ENCODE data around the gene GPR84.

GPR84 gene

GRCh38 chr12:54377797-54378515, 13.7 kb upstream of the GPR84 start:
- intact Hi-C loops (cut with DNase I): no loop called here

GRCh38 chr12:54377007-54377406, 12.7 kb upstream of the GPR84 start:
- intact Hi-C loops (cut with DNase I): no loop called here
- DNase-seq: no peak

More at GRCh38 chr12:54377797-54378515, 13.7 kb upstream of the GPR84 start:
- DNase-seq: no peak

- peak in 1 of 42 donors; percentile 20 for DNase-seq
- intact Hi-C loops (cut with DNase I): no loop called here
Observed at GRCh38 chr12:54376596-54376995, 12.3 kb upstream of the GPR84 start.

GRCh38 chr12:54375259-54375579, 10.9 kb upstream of the GPR84 start:
- intact Hi-C loops (cut with DNase I): no loop called here
- DNase-seq: no peak

GRCh38 chr12:54374562-54375258, 10.4 kb upstream of the GPR84 start:
- intact Hi-C loops (cut with DNase I): no loop called here
- peak in 1 of 42 donors; percentile 30 for DNase-seq

GRCh38 chr12:54373649-54374561, 9.6 kb upstream of the GPR84 start:
- intact Hi-C loops (cut with DNase I): no loop called here
- DNase-seq: peak in 1 of 42 donors; percentile 24

GRCh38 chr12:54372113-54372806, 8.0 kb upstream of the GPR84 start:
- DNase-seq: no peak
- intact Hi-C loops (cut with DNase I): no loop called here

GRCh38 chr12:54371328-54372112, 7.2 kb upstream of the GPR84 start:
- intact Hi-C loops (cut with DNase I): no loop called here
- peak in 4 of 42 donors; percentile 40 to 65 (median 58) for DNase-seq

- intact Hi-C loops (cut with DNase I): no loop called here
Observed at GRCh38 chr12:54370171-54370730, 6.0 kb upstream of the GPR84 start.

GRCh38 chr12:54369597-54370131, 5.4 kb upstream of the GPR84 start:
- intact Hi-C loops (cut with DNase I): loop anchor here (5.0 kb wide), 1 partner anchor 152 kb away; no protein-coding TSS in a partner anchor
- no peak for DNase-seq

More at GRCh38 chr12:54370171-54370730, 6.0 kb upstream of the GPR84 start:
- DNase-seq: peak in 40 of 42 donors; percentile 39 to 89 (median 74)

GRCh38 chr12:54368709-54369596, 4.7 kb upstream of the GPR84 start:
- intact Hi-C loops (cut with DNase I): loop anchor here (5.0 kb wide), 1 partner anchor 152 kb away; no protein-coding TSS in a partner anchor
- peak; percentile 86 to 97 (median 94) for DNase-seq

GRCh38 chr12:54368025-54368708, 3.9 kb upstream of the GPR84 start:
- DNase-seq: no peak
- intact Hi-C loops (cut with DNase I): loop anchor here (5.0 kb wide), 1 partner anchor 151 kb away; no protein-coding TSS in a partner anchor

- no peak for DNase-seq
- intact Hi-C loops (cut with DNase I): no loop called here
Observed at GRCh38 chr12:54363618-54364017, 668 bp downstream of the GPR84 start.

- intact Hi-C loops (cut with DNase I): no loop called here
Observed at GRCh38 chr12:54363047-54363446, 1.2 kb downstream of the GPR84 start.

GRCh38 chr12:54360717-54361456, 3.4 kb downstream of the GPR84 start:
- intact Hi-C loops (cut with DNase I): no loop called here
- DNase-seq: peak; percentile 60 to 93 (median 86)

More at GRCh38 chr12:54363047-54363446, 1.2 kb downstream of the GPR84 start:
- DNase-seq: no peak
